Embryonic facial prominence (tissue), 1 donor: ENCODE data around the gene MTSS2.
"Not testable (repeated sequence)": the region's sequence is repeated elsewhere in the genome, so short reads cannot be mapped to it uniquely, and the experiment has no call there.

Source experiments
- DNase-seq: peaks from one replicate; pipeline ENCODE4 v3.0.0-alpha.2; 2016; ENCODE audit errors: extremely low spot score

MTSS2 gene

DNA sequence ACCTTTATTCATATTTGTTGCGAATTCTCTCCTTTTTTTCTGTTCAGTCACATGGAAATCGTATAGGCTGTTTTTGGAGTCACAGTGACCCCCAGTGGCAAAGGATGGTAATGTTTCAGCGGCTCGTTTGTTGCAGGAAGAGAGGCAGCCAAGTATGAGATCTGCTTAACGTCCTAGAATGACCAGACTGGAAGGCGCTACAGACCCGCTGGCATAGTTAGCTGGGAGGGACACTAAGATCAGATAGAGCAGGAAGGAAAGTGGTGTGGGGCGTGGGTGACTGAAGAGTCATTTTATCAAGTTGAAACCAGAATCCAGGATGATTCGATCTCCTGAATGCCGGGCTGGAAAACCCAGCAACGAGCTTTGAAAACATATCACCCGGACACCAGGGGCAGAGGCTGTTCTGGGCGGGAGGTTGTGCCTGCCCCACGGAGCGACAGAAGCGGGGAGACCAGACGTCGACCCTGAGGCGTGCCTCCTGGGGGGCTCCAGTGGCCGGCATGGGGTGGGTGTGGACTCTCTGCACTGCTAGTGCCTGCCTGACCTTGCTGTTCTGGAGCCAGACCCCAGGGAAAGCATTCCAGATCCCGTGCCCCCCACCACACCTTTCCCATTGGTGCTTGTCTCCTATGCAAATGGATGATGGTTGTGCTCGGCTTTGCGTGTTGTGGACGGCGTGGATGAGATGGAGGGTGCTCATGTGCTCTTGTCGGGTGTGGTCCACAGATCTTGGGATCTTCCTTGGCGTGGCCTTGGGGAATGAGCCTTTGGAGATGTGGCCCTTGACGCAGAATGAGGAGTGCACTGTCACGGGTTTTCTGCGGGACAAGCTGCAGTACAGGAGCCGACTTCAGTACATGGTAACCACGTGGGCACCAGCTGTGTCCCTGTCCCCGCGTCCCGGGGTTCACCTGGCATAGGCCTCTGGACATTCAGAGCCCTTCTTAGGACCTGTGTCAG is 31.8 kb downstream of the MTSS2 start:
- peak; percentile 77 for DNase-seq

DNA sequence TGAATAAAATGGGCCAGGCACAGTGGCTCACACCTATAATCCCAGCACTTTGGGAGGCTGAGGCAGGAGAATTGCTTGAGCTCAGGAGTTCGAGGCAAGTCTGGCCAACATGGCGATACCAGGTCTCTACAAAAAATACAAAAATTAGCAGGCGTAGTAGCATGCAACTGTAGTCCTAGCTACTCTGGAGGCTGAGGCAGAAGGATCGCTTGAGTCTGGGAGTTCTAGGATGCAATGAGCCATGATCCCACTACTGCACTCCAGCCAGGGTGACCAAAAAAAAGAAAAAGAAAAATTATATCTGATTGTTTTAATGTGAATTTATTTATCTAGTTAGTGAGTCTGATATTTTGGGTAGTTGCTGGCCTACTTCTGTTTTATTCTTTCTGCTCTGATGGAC is 32.4 kb downstream of the MTSS2 start:
- DNase-seq = no peak

DNA sequence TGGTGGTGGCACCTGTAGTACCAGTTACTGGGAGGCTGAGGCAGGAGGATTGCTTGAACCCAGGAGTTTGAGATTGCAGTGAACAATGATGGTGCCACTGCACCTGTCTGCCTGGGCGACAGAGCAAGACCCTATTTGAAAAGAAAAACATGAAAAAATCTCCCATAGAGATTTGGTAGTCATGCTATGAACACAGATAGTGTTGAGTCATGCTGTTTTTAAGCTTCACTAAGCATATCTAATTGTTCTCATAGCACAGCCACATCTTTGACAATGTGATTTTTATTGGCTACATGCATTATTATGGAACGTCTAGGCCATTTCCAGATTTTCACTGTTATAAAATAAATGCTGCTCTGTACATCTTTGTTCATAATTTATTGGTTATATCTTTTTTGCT is 33.5 kb downstream of the MTSS2 start:
- no peak for DNase-seq

GRCh38 chr16:70651524-70651923 is 34.3 kb downstream of the MTSS2 start:
- DNase-seq = no peak

DNA sequence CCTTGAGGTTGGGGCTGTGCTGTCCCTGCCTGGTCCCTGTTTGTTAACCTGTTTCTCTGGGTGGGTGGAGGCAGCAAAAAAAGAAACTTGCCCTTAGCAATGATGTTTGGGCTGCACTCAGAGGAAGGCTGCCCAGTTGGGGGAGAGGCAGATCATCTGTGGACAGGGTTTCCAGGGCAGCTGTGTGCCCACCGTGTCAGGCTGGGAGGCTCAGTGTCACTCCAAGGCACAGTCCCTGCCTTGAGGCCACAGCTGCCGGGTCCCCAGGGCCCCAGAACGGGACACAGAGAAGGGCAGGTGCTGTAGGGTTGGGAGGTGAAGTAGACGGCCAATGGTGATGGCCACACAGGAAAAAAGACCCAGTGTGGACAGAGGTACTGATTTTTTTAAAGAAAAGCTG is 35.6 kb downstream of the MTSS2 start:
- DNase-seq = no peak

GRCh38 chr16:70649300-70649699 is 36.6 kb downstream of the MTSS2 start:
- no peak for DNase-seq

GRCh38 chr16:70648606-70649005 is 37.2 kb downstream of the MTSS2 start:
- DNase-seq = no peak

DNA sequence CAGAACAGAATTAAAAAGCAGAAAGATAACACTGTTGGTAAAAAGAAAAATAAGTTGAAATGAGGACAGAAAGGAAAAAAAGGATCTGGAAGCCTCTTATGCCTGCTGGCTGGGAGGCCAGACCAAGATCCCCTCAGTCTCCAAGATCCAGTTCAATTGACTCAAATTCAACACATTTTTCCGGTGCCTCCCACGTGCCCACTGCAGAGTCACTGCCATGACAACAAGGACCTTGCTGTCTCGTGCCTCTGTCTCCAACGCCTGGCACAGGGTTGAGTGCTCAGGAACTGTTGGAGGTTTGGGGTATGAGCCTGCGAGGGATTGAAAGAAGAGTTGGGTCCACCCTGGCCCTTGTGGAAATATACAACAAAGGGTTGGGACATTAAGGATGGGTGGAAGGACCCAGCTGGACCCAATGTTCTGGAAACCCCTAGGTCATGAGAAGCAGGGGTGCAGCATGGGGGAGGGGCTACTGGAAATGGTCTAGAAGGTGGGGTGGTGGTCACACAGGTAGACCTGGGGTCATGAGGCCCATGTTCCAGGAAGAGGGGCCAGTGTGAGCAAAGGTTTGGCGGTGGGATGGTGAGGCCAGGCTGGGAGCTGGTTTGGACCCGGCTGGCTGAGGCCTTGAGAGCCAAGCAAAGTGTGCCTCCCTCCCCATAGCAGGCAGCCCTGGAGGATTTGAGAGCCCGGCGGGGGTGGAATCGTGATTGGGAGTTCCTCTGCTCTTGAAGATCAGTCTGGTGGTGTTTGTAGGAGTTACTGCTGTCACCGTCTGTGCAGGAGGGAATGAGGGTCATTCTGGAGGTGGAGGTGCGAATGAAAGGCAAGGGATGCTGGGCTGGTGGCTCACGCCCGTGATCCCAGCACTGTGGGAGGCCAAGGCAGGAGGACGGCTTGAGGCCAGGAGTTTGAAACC is 38.2 kb downstream of the MTSS2 start:
- no peak for DNase-seq

DNA sequence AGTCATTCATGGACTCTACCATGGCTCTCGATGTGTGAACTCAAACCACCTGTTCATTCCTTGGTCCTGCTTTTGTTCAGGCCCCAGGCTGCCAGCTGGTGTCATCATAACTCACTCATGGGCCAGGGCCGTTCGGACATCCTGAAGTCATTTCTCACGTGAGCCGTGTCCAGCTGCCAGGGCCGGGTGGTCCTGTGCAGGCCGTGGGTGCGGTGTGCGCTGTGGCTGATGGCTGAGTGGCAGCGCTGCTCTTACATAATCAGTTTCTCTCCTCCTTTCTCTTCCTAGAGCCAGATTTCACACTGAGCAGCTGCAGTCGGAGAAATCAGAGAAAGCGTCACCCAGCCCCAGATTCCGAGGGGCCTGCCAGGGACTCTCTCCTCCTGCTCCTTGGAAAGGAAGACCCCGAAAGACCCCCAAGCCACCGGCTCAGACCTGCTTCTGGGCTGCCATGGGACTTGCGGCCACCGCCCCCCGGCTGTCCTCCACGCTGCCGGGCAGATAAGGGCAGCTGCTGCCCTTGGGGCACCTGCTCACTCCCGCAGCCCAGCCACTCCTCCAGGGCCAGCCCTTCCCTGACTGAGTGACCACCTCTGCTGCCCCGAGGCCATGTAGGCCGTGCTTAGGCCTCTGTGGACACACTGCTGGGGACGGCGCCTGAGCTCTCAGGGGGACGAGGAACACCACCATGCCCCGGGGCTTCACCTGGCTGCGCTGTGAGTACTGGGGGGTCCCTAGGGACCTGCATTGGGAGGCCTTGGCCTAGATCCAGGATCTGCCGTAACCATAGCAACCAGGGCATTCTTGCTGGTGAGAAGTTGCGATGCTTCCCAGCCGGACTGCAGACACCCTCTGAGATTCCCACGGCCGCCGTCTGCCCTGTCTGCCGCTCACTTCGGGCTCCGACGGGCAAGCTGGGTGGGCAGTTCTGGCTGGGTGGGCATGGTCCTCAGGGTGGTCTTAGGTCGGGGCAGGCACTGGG is 39.3 kb downstream of the MTSS2 start, which contains the start of gene IL34:
TSS of gene IL34 (plus strand) at position 300 of the 982 bp plus-strand sequence. CDS start at position 689, 389 bp downstream.
- DNase-seq = no peak

- DNase-seq = no peak
These were observed 40.9 kb downstream of the MTSS2 start for GRCh38 chr16:70644763-70645597.

DNA sequence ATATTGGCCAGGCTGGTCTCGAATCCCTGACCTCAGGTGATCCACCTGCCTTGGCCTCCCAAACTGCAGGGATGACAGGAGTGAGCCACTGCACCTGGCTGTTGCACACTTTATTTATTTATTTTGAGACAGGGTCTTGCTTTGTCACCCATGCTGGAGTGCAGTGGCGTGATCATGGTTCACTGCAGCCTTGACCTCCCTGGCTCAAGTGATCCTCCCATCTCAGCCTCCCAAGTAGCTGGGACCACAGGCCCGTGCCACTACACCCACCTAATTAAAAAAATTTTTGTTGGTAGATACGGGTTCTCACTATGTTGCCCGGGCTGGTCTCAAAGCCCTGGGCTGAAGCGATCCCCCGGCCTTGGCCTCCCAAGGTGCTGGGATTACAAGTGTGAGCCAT is 42.6 kb downstream of the MTSS2 start:
- not testable (repeated sequence) for DNase-seq

- DNase-seq = no peak
These were observed 43.2 kb downstream of the MTSS2 start for GRCh38 chr16:70642633-70643032.

DNA sequence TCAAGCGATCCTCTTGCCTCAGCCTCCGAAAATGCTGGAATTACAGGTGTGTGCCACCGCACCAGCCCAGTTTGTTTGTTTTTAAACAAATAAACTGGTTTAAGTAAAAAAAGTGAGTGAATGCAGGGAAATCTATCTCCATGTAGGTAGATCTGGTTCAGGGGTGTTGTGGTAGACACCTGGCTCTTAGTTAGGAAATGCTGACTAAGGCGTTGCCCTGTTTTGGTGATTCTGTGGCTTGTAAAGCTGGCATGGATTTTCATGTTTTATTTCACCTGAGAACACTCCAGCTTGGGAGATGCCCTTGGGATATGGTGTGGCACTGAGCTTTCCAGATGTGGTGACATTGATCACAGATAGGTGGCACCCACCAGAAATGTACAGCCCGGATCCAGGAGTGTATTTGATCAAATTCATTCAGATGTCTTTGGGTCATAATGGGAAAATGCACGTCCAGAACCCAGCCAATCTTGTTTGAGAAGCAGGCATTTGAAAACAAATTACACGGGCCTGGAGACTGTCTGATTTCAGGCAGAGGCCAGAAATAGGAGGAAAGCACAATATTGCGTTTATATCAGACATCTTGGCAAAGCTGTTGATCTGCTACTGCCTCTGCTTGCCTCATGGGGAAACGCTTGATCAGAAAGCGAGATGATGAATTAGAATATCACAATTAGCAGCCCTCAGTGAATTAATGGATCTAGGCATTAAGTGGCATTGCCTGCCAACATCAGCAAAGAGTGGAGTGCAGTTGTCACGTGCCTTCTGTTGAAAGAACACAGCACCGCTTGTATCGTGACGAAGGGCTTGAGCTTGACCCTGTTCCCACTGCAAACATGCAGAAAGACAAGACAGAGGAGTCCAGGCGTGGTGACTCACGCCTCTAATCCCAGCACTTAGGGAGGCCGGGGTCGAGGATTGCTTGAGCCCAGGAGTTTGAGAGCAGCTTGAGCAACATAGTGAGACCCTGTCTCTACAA is 46.8 kb downstream of the MTSS2 start:
- no peak for DNase-seq
